ENCODE measurements around the gene LRRC8A.
A peak's percentile ranks its signal among the peaks of the same experiment; 100 is the strongest.

The LRRC8A gene

GRCh38 chr9:128892221-128892921 lies 10.4 kb downstream of the LRRC8A start:
- Histone ChIP-seq H4K91ac (ENCODE audit: low read depth, low read length, poor library complexity) (no peak overlapping the region), H3K79me1 (ENCODE audit: low read depth, low read length) (peaks cover 16% of the 10 kb centered on the region), H3K36me3 (replicated peaks in 1 of 2; ENCODE audit: control insufficient read depth in 2 of 2, insufficient read depth in 2 of 2, low read length in 2 of 2) (peaks cover 15 to 73% of the 10 kb centered on the region in 2 donors), H4K8ac (ENCODE audit: low read depth, low read length) (no peak overlapping the region), H2BK15ac (ENCODE audit: low read length) (no peak overlapping the region), H3K4ac (ENCODE audit: low read length) (no peak overlapping the region), H3K9ac (ENCODE audit: low read depth, low read length, poor library complexity) (peak overlapping the region; percentile 37), H3K9me3 (replicated peaks in 1 of 2; ENCODE audit: control insufficient read depth in 2 of 2, insufficient read depth in 1 of 2, low read depth in 1 of 2, low read length in 2 of 2) (no peaks in the 10 kb centered on the region), H3K4me1 (ENCODE audit: control insufficient read depth in 2 of 2, insufficient read depth in 1 of 2, low read depth in 1 of 2, low read length in 2 of 2) (peaks cover 7% of the 10 kb centered on the region in 2 donors), H3K14ac (ENCODE audit: low read length) (peak overlapping the region; percentile 15), H2AFZ (ENCODE audit: low read length) (no peak overlapping the region), H2AK5ac (ENCODE audit: low read depth, low read length) (no peak overlapping the region), H2BK120ac (ENCODE audit: low read depth, low read length) (no peak overlapping the region), H3K4me3 (ENCODE audit: low read length in 2 of 2) (no peak overlapping the region), H2BK5ac (ENCODE audit: low read length) (no peak overlapping the region), H2BK12ac (ENCODE audit: low read length) (peak overlapping the region; percentile 46), H3K18ac (ENCODE audit: low read length) (no peak overlapping the region), H3K27me3 (ENCODE audit: control insufficient read depth in 3 of 3, insufficient read depth in 3 of 3, low read depth in 1 of 3, low read length in 3 of 3) (no peaks in the 10 kb centered on the region), H3K4me2 (ENCODE audit: insufficient read depth, low read length, poor library complexity, severe bottlenecking) (no peak overlapping the region), H3K27ac (replicated peaks; ENCODE audit: low read length) (no peak overlapping the region), H3K23ac (ENCODE audit: low read depth, low read length, poor library complexity) (peak overlapping the region; percentile 67)
- no CpG with 5 or more reads among the region's 17 CpGs for WGBS, 2 donors (ENCODE audit: extremely low coverage in 2 of 2, insufficient read length in 2 of 2, insufficient replicate concordance in 1 of 2)
- no peak for DNase-seq (ENCODE audit: low spot score)

DNA sequence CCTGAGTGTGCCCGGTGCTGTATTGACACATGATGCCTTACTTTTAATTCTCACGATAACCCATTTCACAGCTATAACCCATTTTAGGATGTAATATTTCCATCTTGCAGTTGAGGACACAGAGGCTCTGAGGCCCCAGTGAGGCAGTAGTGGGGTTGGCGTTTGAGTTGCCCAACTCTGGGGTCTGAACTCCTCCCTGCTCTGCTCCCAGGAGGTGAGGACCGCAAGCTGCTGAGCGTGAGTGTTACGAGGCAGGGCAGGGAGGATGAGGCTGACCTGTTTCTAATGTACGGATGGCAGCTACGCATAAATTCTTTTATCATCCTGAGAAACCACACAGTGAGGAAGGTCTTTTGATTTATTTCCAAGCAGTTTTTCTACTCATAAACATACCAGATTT lies 11.4 kb downstream of the LRRC8A start:
- H3K9me3 ChIP-seq (replicated peaks in 1 of 2; ENCODE audit: control insufficient read depth in 2 of 2, insufficient read depth in 1 of 2, low read depth in 1 of 2, low read length in 2 of 2) = no peaks in the 10 kb centered on the region

DNA sequence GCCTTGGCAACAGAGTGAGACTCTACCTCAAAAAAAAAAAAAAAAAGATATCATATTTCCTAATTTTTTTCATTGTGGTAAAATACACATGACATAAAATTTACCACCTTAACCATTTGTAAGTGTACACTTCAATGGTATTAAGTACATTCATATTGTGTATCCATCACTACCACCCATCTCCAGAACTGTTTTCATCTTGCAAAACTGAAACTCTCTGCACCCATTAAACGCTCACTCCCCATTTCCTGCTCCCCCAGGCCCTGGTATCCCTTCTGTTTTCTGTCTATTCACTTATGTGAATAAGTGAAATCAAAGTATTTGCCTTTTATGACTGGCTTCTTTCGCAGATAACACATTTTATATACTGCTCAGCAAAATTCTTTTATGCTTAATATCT lies 12.8 kb downstream of the LRRC8A start:
- Histone ChIP-seq H3K14ac (ENCODE audit: low read length) (no peak overlapping the region), H2BK5ac (ENCODE audit: low read length) (no peak overlapping the region), H2AFZ (ENCODE audit: low read length) (no peak overlapping the region), H2BK12ac (ENCODE audit: low read length) (no peak overlapping the region), H3K4ac (ENCODE audit: low read length) (no peak overlapping the region), H4K91ac (ENCODE audit: low read depth, low read length, poor library complexity) (no peak overlapping the region), H3K18ac (ENCODE audit: low read length) (no peak overlapping the region), H3K27me3 (ENCODE audit: control insufficient read depth in 3 of 3, insufficient read depth in 3 of 3, low read depth in 1 of 3, low read length in 3 of 3) (no peaks in the 10 kb centered on the region), H2AK5ac (ENCODE audit: low read depth, low read length) (no peak overlapping the region), H2BK15ac (ENCODE audit: low read length) (no peak overlapping the region), H3K4me2 (ENCODE audit: insufficient read depth, low read length, poor library complexity, severe bottlenecking) (no peak overlapping the region), H3K9ac (ENCODE audit: low read depth, low read length, poor library complexity) (no peak overlapping the region), H3K23ac (ENCODE audit: low read depth, low read length, poor library complexity) (no peak overlapping the region), H3K4me1 (ENCODE audit: control insufficient read depth in 2 of 2, insufficient read depth in 1 of 2, low read depth in 1 of 2, low read length in 2 of 2) (peaks cover 0 to 2% of the 10 kb centered on the region in 2 donors), H3K79me1 (ENCODE audit: low read depth, low read length) (peaks cover 9% of the 10 kb centered on the region), H4K8ac (ENCODE audit: low read depth, low read length) (no peak overlapping the region), H3K4me3 (ENCODE audit: low read length in 2 of 2) (no peak overlapping the region), H3K27ac (replicated peaks; ENCODE audit: low read length) (no peak overlapping the region), H3K36me3 (replicated peaks in 1 of 2; ENCODE audit: control insufficient read depth in 2 of 2, insufficient read depth in 2 of 2, low read length in 2 of 2) (peaks cover 7 to 79% of the 10 kb centered on the region in 2 donors), H3K9me3 (replicated peaks in 1 of 2; ENCODE audit: control insufficient read depth in 2 of 2, insufficient read depth in 1 of 2, low read depth in 1 of 2, low read length in 2 of 2) (no peaks in the 10 kb centered on the region), H2BK120ac (ENCODE audit: low read depth, low read length) (no peak overlapping the region)
- WGBS, 2 donors (ENCODE audit: extremely low coverage in 2 of 2, insufficient read length in 2 of 2, insufficient replicate concordance in 1 of 2) = no CpG with 5 or more reads among the region's 2 CpGs
- DNase-seq (ENCODE audit: low spot score) = no peak

More for the DNA sequence above, 11.4 kb downstream of the LRRC8A start:
- no peak overlapping the region for H2BK120ac ChIP-seq (ENCODE audit: low read depth, low read length)
- peaks cover 14 to 77% of the 10 kb centered on the region in 2 donors for H3K36me3 ChIP-seq (replicated peaks in 1 of 2; ENCODE audit: control insufficient read depth in 2 of 2, insufficient read depth in 2 of 2, low read length in 2 of 2)
- no peak overlapping the region for H3K4me2 ChIP-seq (ENCODE audit: insufficient read depth, low read length, poor library complexity, severe bottlenecking)
- no peak overlapping the region for H4K8ac ChIP-seq (ENCODE audit: low read depth, low read length)
- no peak overlapping the region for H3K27ac ChIP-seq (replicated peaks; ENCODE audit: low read length)
- no peak overlapping the region for H3K14ac ChIP-seq (ENCODE audit: low read length)
- H2AK5ac ChIP-seq (ENCODE audit: low read depth, low read length) = no peak overlapping the region
- DNase-seq (ENCODE audit: low spot score) = no peak
- peaks cover 1 to 2% of the 10 kb centered on the region in 2 donors for H3K4me1 ChIP-seq (ENCODE audit: control insufficient read depth in 2 of 2, insufficient read depth in 1 of 2, low read depth in 1 of 2, low read length in 2 of 2)
- WGBS, 2 donors (ENCODE audit: extremely low coverage in 2 of 2, insufficient read length in 2 of 2, insufficient replicate concordance in 1 of 2) = no CpG with 5 or more reads among the region's 8 CpGs
- no peak overlapping the region for H3K9ac ChIP-seq (ENCODE audit: low read depth, low read length, poor library complexity)
- no peak overlapping the region for H2BK5ac ChIP-seq (ENCODE audit: low read length)
- H3K4me3 ChIP-seq (ENCODE audit: low read length in 2 of 2) = no peak overlapping the region
- H2BK15ac ChIP-seq (ENCODE audit: low read length) = no peak overlapping the region
- H3K27me3 ChIP-seq (ENCODE audit: control insufficient read depth in 3 of 3, insufficient read depth in 3 of 3, low read depth in 1 of 3, low read length in 3 of 3) = no peaks in the 10 kb centered on the region
- H2BK12ac ChIP-seq (ENCODE audit: low read length) = no peak overlapping the region
- no peak overlapping the region for H2AFZ ChIP-seq (ENCODE audit: low read length)
- H3K23ac ChIP-seq (ENCODE audit: low read depth, low read length, poor library complexity) = no peak overlapping the region
- no peak overlapping the region for H3K4ac ChIP-seq (ENCODE audit: low read length)
- no peak overlapping the region for H4K91ac ChIP-seq (ENCODE audit: low read depth, low read length, poor library complexity)
- no peak overlapping the region for H3K18ac ChIP-seq (ENCODE audit: low read length)
- peaks cover 13% of the 10 kb centered on the region for H3K79me1 ChIP-seq (ENCODE audit: low read depth, low read length)

DNA sequence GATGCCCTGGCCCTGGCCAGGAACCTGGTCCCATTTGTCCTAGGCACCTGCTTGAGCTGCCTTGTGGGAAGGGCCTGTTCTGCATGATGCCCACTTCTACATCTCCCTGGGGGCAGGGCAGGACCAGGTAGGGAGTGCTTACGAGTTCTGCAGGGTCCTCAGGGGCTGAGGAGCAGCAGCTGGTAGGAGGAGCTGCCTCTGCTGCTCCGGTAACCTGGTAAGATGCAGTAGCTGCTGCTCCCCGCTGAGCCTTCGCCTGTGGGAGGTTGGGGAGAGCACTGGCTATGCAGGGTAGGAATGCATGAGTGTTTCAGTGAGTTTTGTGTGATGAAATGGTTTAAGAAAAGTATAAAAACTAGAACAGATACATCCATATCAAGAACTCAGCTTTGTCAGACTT lies 13.6 kb downstream of the LRRC8A start:
- Histone ChIP-seq H2BK15ac (ENCODE audit: low read length) (no peak overlapping the region), H2AK5ac (ENCODE audit: low read depth, low read length) (no peak overlapping the region), H3K4me2 (ENCODE audit: insufficient read depth, low read length, poor library complexity, severe bottlenecking) (no peak overlapping the region), H3K79me1 (ENCODE audit: low read depth, low read length) (peaks cover 8% of the 10 kb centered on the region), H3K27me3 (ENCODE audit: control insufficient read depth in 3 of 3, insufficient read depth in 3 of 3, low read depth in 1 of 3, low read length in 3 of 3) (no peaks in the 10 kb centered on the region), H3K4me3 (ENCODE audit: low read length in 2 of 2) (no peak overlapping the region), H2AFZ (ENCODE audit: low read length) (no peak overlapping the region), H3K4ac (ENCODE audit: low read length) (no peak overlapping the region), H4K91ac (ENCODE audit: low read depth, low read length, poor library complexity) (no peak overlapping the region), H2BK12ac (ENCODE audit: low read length) (no peak overlapping the region), H3K27ac (replicated peaks; ENCODE audit: low read length) (no peak overlapping the region), H3K14ac (ENCODE audit: low read length) (no peak overlapping the region), H3K9me3 (replicated peaks in 1 of 2; ENCODE audit: control insufficient read depth in 2 of 2, insufficient read depth in 1 of 2, low read depth in 1 of 2, low read length in 2 of 2) (no peaks in the 10 kb centered on the region), H3K18ac (ENCODE audit: low read length) (no peak overlapping the region), H2BK120ac (ENCODE audit: low read depth, low read length) (no peak overlapping the region), H2BK5ac (ENCODE audit: low read length) (no peak overlapping the region), H3K9ac (ENCODE audit: low read depth, low read length, poor library complexity) (peak overlapping the region; percentile 5), H3K36me3 (replicated peaks in 1 of 2; ENCODE audit: control insufficient read depth in 2 of 2, insufficient read depth in 2 of 2, low read length in 2 of 2) (peaks cover 7 to 73% of the 10 kb centered on the region in 2 donors), H3K4me1 (ENCODE audit: control insufficient read depth in 2 of 2, insufficient read depth in 1 of 2, low read depth in 1 of 2, low read length in 2 of 2) (peaks cover 0 to 2% of the 10 kb centered on the region in 2 donors), H3K23ac (ENCODE audit: low read depth, low read length, poor library complexity) (no peak overlapping the region), H4K8ac (ENCODE audit: low read depth, low read length) (no peak overlapping the region)
- WGBS, 2 donors (ENCODE audit: extremely low coverage in 2 of 2, insufficient read length in 2 of 2, insufficient replicate concordance in 1 of 2) = no CpG with 5 or more reads among the region's 4 CpGs
- no peak for DNase-seq (ENCODE audit: low spot score)

Data from neuronal stem cell (in vitro differentiated cells).